ENCODE data around the gene ZNF611.
"Not testable (repeated sequence)": the region's sequence is repeated elsewhere in the genome, so short reads cannot be mapped to it uniquely, and the experiment has no call there.

The ZNF611 gene

GRCh38 chr19:52710538-52710937, 24.3 kb downstream of the ZNF611 start:
- H3K4me3 ChIP-seq (ENCODE audit: control insufficient read depth, low read depth, low read length): no peak overlapping the region
- DNase-seq (ENCODE audit: low read depth): no peak
- TF ChIP-seq CTCF (conservative IDR thresholded peaks at IDR 0.05; ENCODE audit: control insufficient read depth, insufficient read depth, low read depth, low read length): no peak

- not testable (repeated sequence) for DNase-seq (ENCODE audit: low read depth); H3K4me3 ChIP-seq (ENCODE audit: control insufficient read depth, low read depth, low read length)
Observed at GRCh38 chr19:52705615-52706014, 29.2 kb downstream of the ZNF611 start.

GRCh38 chr19:52703917-52704316, 30.9 kb downstream of the ZNF611 start:
- no peak overlapping the region for H3K4me3 ChIP-seq (ENCODE audit: control insufficient read depth, low read depth, low read length)
- no peak for TF ChIP-seq CTCF (conservative IDR thresholded peaks at IDR 0.05; ENCODE audit: control insufficient read depth, insufficient read depth, low read depth, low read length)
- DNase-seq (ENCODE audit: low read depth): no peak

GRCh38 chr19:52700673-52701072, 34.2 kb downstream of the ZNF611 start:
- TF ChIP-seq CTCF (conservative IDR thresholded peaks at IDR 0.05; ENCODE audit: control insufficient read depth, insufficient read depth, low read depth, low read length): no peak
- no peak overlapping the region for H3K4me3 ChIP-seq (ENCODE audit: control insufficient read depth, low read depth, low read length)
- DNase-seq (ENCODE audit: low read depth): no peak

GRCh38 chr19:52699555-52699954, 35.3 kb downstream of the ZNF611 start:
- not testable (repeated sequence) for DNase-seq (ENCODE audit: low read depth); H3K4me3 ChIP-seq (ENCODE audit: control insufficient read depth, low read depth, low read length)

- H3K4me3 ChIP-seq (ENCODE audit: control insufficient read depth, low read depth, low read length): no peak overlapping the region
- DNase-seq (ENCODE audit: low read depth): no peak
- no peak for TF ChIP-seq CTCF (conservative IDR thresholded peaks at IDR 0.05; ENCODE audit: control insufficient read depth, insufficient read depth, low read depth, low read length)
Observed at GRCh38 chr19:52695996-52696395, 38.8 kb downstream of the ZNF611 start.

- no peak for TF ChIP-seq CTCF (conservative IDR thresholded peaks at IDR 0.05; ENCODE audit: control insufficient read depth, insufficient read depth, low read depth, low read length)
- H3K4me3 ChIP-seq (ENCODE audit: control insufficient read depth, low read depth, low read length): no peak overlapping the region
- no peak for DNase-seq (ENCODE audit: low read depth)
Observed at GRCh38 chr19:52694921-52695320, 39.9 kb downstream of the ZNF611 start.

- not testable (repeated sequence) for DNase-seq (ENCODE audit: low read depth)
Observed at GRCh38 chr19:52694281-52694680, 40.6 kb downstream of the ZNF611 start.

More at GRCh38 chr19:52694281-52694680, 40.6 kb downstream of the ZNF611 start:
- H3K4me3 ChIP-seq (ENCODE audit: control insufficient read depth, low read depth, low read length): not testable (repeated sequence)
